UCSD-AML1 (cell line): ENCODE data around the gene ZNF668.
"Not testable (repeated sequence)": the region's sequence is repeated elsewhere in the genome, so short reads cannot be mapped to it uniquely, and the experiment has no call there.

ENCODE experiments used
- DNase-seq: peaks from one replicate; lab custom pipeline; 2025; ENCODE audit not compliant: unreplicated experiment; lab: John Stamatoyannopoulos, UW

The ZNF668 gene

GRCh38 chr16:31061126-31061812, 12.8 kb downstream of the ZNF668 start:
- no peak for DNase-seq

- DNase-seq, result no peak
Observed at GRCh38 chr16:31055613-31056012, 18.4 kb downstream of the ZNF668 start.

GRCh38 chr16:31052114-31052513, 21.9 kb downstream of the ZNF668 start:
- DNase-seq, result no peak

GRCh38 chr16:31050280-31051030, 23.6 kb downstream of the ZNF668 start:
- no peak for DNase-seq

- DNase-seq, result no peak
Observed at GRCh38 chr16:31043898-31044481, 30.1 kb downstream of the ZNF668 start.

- DNase-seq, result no peak
Observed at GRCh38 chr16:31043352-31043751, 30.7 kb downstream of the ZNF668 start.

- no peak for DNase-seq
Observed at GRCh38 chr16:31042866-31043265, 31.2 kb downstream of the ZNF668 start.

- DNase-seq, result no peak
Observed at GRCh38 chr16:31038993-31039392, 35.0 kb downstream of the ZNF668 start.

GRCh38 chr16:31036691-31037090, 37.3 kb downstream of the ZNF668 start:
- no peak for DNase-seq

- DNase-seq, result peak; percentile 83
Observed at GRCh38 chr16:31033709-31034492, 40.1 kb downstream of the ZNF668 start.

- peak; percentile 95 for DNase-seq
Observed at GRCh38 chr16:31032736-31033708, 41.0 kb downstream of the ZNF668 start, which contains the start of gene STX4. Gene STX4, plus strand, starts transcription at chr16:31033558. Its CDS starts 248 bp downstream, at chr16:31033806.

GRCh38 chr16:31031276-31031675, 42.8 kb downstream of the ZNF668 start:
- no peak for DNase-seq

- DNase-seq, result no peak
Observed at GRCh38 chr16:31029272-31029671, 44.8 kb downstream of the ZNF668 start.

- no peak for DNase-seq
Observed at GRCh38 chr16:31025339-31025738, 48.7 kb downstream of the ZNF668 start.

GRCh38 chr16:31023627-31024226, 50.3 kb downstream of the ZNF668 start:
- no peak for DNase-seq

- no peak for DNase-seq
Observed at GRCh38 chr16:31023252-31023602, 50.8 kb downstream of the ZNF668 start.

GRCh38 chr16:31022544-31023251, 51.3 kb downstream of the ZNF668 start:
- no peak for DNase-seq

GRCh38 chr16:31020536-31020935, 53.5 kb downstream of the ZNF668 start:
- no peak for DNase-seq

GRCh38 chr16:31017756-31018155, 56.3 kb downstream of the ZNF668 start:
- DNase-seq, result not testable (repeated sequence)
